Neural crest cell (in vitro differentiated cells): ENCODE data around the gene FYB2. TPM values are rescaled to one million over a fixed set of nuclear protein-coding genes. Genes with fewer than 3 reads are reported as not detected.

Experiments
- DNase-seq: peaks from one replicate; pipeline ENCODE4 v3.0.0; 2021; ENCODE audit warnings: low read depth, mixed read lengths, low spot score
- H3K27ac Mint-ChIP-seq: one replicate; pipeline ENCODE4 v1.8.0; 2021; ENCODE audit warnings: mild to moderate bottlenecking, mixed read lengths; ENCODE audit not compliant: unreplicated experiment
- H3K27me3 Mint-ChIP-seq: 2 replicates; pipeline ENCODE4 v1.8.0; 2021; ENCODE audit warnings: low read depth, mild to moderate bottlenecking, mixed read lengths
- H3K36me3 Mint-ChIP-seq: 2 replicates; pipeline ENCODE4 v1.8.0; 2021; ENCODE audit warnings: low read depth, mild to moderate bottlenecking, mixed read lengths
- H3K4me1 Mint-ChIP-seq: 2 replicates; pipeline ENCODE4 v1.8.0; 2021; ENCODE audit warnings: mixed read lengths
- H3K4me3 Mint-ChIP-seq: one replicate; pipeline ENCODE4 v1.8.0; 2021; ENCODE audit warnings: mild to moderate bottlenecking, mixed read lengths
- H3K9me3 Mint-ChIP-seq: 2 replicates; pipeline ENCODE4 v1.8.0; 2021; ENCODE audit warnings: mixed read lengths
- total RNA-seq: library from RNA; stranded (reverse); gene quantifications from 2 replicates; pipeline ENCODE4 v1.2.1, GENCODE V29; 2021
- TF ChIP-seq, protein P1 (sequence below): fragments of 200-600 bp; sonication (generic); conservative IDR thresholded peaks from 2 replicates; pipeline ENCODE4 v1.5.0; 2021; ENCODE audit warnings: antibody characterized with exemption, mild to moderate bottlenecking

The FYB2 gene
- total RNA-seq, 1 donor from 2014 or later: not detected

DNA sequence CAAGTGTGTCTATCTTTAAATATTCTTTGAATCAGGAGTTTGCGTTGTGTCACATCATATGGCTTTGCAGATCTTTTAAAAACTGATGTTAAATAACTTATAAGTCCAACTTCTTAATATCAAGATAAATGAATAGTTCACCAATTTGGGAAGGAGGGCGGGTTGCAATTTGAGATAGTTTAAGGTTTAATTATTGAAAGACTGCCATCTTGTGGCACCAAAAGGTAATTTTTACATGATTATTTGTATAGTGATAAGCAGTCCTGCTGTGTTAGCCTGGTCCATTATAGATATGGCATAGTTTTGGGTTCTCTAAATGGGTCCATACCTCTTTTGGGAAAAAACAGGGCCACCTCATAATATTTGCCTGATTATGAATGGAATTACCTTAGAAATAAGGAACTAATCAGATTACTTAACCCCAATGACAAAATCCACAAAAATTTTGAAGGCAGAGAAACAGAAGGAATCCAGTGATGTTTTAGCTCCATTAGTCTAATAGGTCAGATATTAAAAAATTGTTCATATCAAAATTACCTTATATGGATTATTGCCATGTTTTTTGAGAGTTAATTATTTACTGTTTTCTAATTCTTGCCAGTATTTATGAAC is 109.8 kb downstream of the FYB2 start:
- TF ChIP-seq, protein P1, sequence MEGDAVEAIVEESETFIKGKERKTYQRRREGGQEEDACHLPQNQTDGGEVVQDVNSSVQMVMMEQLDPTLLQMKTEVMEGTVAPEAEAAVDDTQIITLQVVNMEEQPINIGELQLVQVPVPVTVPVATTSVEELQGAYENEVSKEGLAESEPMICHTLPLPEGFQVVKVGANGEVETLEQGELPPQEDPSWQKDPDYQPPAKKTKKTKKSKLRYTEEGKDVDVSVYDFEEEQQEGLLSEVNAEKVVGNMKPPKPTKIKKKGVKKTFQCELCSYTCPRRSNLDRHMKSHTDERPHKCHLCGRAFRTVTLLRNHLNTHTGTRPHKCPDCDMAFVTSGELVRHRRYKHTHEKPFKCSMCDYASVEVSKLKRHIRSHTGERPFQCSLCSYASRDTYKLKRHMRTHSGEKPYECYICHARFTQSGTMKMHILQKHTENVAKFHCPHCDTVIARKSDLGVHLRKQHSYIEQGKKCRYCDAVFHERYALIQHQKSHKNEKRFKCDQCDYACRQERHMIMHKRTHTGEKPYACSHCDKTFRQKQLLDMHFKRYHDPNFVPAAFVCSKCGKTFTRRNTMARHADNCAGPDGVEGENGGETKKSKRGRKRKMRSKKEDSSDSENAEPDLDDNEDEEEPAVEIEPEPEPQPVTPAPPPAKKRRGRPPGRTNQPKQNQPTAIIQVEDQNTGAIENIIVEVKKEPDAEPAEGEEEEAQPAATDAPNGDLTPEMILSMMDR: peak; percentile 81
- H3K4me3 Mint-ChIP-seq: no peak overlapping the region
- no peak overlapping the region for H3K27ac Mint-ChIP-seq
- no peak for DNase-seq
- H3K4me1 Mint-ChIP-seq: no peaks in the 10 kb centered on the region
- peaks cover 8% of the 10 kb centered on the region for H3K36me3 Mint-ChIP-seq
- no peaks in the 10 kb centered on the region for H3K9me3 Mint-ChIP-seq
- no peaks in the 10 kb centered on the region for H3K27me3 Mint-ChIP-seq

DNA sequence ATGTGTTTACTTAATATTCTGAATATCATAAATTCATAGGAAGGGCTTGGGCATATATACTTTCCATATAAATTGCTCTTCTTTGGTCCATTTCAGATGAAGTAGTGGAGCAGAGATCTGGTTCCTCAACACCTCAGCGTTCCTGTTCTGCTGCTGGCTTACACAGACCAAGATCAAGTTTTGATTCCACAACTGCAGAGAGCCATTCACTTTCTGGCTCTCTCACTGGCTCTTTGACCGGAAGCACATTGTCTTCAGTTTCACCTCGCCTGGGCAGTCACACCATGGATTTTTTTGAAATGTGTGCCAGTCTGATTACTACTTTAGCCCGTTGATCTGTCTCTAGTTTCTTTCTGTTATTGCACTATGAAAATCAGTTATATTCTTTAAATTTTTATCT is 111.8 kb downstream of the FYB2 start:
- no peak overlapping the region for H3K27ac Mint-ChIP-seq
- H3K36me3 Mint-ChIP-seq: peaks cover 21% of the 10 kb centered on the region
- peaks cover 11% of the 10 kb centered on the region for H3K9me3 Mint-ChIP-seq
- TF ChIP-seq, protein P1: no peak
- DNase-seq: no peak
- no peaks in the 10 kb centered on the region for H3K4me1 Mint-ChIP-seq
- H3K27me3 Mint-ChIP-seq: no peaks in the 10 kb centered on the region
- no peak overlapping the region for H3K4me3 Mint-ChIP-seq

- no peak for DNase-seq
- Mint-ChIP-seq H3K9me3 (peaks cover 16% of the 10 kb centered on the region), H3K27ac (no peak overlapping the region), H3K4me1 (no peaks in the 10 kb centered on the region), H3K36me3 (peaks cover 32% of the 10 kb centered on the region), H3K4me3 (no peak overlapping the region), H3K27me3 (no peaks in the 10 kb centered on the region)
- TF ChIP-seq, protein P1: no peak
These were observed 115.5 kb downstream of the FYB2 start for GRCh38 chr1:56703747-56704146.

DNA sequence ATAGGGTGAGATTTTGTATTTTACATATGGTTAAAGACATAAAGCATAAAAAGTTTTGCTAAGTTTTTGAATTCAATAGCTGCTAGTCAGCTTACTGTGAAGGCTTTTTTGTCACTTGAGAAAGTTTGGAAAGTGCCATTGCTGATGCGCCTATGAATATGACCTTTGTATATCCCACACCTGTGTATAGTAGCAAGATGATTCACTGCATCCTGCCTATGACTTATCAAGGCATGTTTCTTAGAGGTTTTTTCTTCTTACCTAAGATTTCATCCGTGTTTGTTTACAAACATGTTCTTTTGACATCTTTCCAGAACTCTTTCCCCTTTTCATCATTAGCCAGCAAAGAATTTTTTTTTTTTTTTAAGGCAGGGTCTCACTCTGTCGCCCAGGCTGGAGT is 122.5 kb downstream of the FYB2 start:
- Mint-ChIP-seq H3K4me3 (no peak overlapping the region), H3K27me3 (no peaks in the 10 kb centered on the region), H3K4me1 (no peaks in the 10 kb centered on the region), H3K9me3 (peaks cover 4% of the 10 kb centered on the region), H3K27ac (no peak overlapping the region), H3K36me3 (peaks cover 11% of the 10 kb centered on the region)
- no peak for DNase-seq
- TF ChIP-seq, protein P1: no peak

DNA sequence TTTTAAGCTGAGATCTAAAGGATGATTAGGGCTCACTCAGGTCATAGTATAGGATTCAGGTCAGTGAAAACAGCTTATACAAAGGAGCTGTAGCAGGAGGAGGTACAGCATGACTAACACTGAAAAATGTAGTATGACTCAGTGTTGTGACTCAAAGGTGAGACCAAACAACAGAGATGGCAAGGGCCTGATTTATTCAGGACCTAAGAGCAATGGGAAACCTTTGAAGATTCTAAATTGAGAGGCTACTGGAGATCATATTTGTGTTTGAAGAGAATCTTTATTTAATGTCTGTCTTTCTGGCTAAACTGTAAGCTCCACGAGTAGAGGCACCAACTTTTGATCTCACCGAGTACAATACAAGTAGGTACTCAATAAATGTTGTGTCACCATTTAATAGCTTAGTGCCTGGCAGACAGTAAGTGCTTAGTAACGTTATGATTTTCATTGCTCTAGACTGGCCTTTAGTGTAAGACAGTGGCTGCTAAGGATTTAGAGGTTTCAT is 130.6 kb downstream of the FYB2 start:
- Mint-ChIP-seq H3K4me1 (no peaks in the 10 kb centered on the region), H3K4me3 (no peak overlapping the region), H3K27me3 (no peaks in the 10 kb centered on the region), H3K9me3 (no peaks in the 10 kb centered on the region), H3K36me3 (no peaks in the 10 kb centered on the region), H3K27ac (no peak overlapping the region)
- TF ChIP-seq, protein P1: no peak
- DNase-seq: no peak
